Activated CD4-positive, CD25-positive, alpha-beta regulatory T cell treated with anti-CD3 and anti-CD28 coated beads, Interleukin-2, amount 50 U/mL, for 72 hours (primary cell): Measurements from ENCODE around the gene MACROD1.

Experiments used
- DNase-seq: peaks from one replicate; pipeline ENCODE4 v3.0.0; 2021

MACROD1 gene

GRCh38 chr11:64109332-64109731, 56.6 kb downstream of the MACROD1 start:
- DNase-seq: no peak

GRCh38 chr11:64107303-64107702, 58.6 kb downstream of the MACROD1 start:
- DNase-seq: no peak

- no peak for DNase-seq
Observed at GRCh38 chr11:64104632-64105031, 61.3 kb downstream of the MACROD1 start.

GRCh38 chr11:64103277-64103985, 62.5 kb downstream of the MACROD1 start:
- DNase-seq: no peak

- DNase-seq: no peak
Observed at GRCh38 chr11:64102005-64102738, 63.7 kb downstream of the MACROD1 start.

GRCh38 chr11:64101461-64101860, 64.5 kb downstream of the MACROD1 start:
- DNase-seq: no peak

GRCh38 chr11:64100782-64101353, 65.0 kb downstream of the MACROD1 start:
- no peak for DNase-seq

GRCh38 chr11:64100360-64100759, 65.6 kb downstream of the MACROD1 start:
- DNase-seq: no peak

GRCh38 chr11:64099436-64099835, 66.5 kb downstream of the MACROD1 start:
- no peak for DNase-seq

- no peak for DNase-seq
Observed at GRCh38 chr11:64098318-64098831, 67.5 kb downstream of the MACROD1 start.

- DNase-seq: no peak
Observed at GRCh38 chr11:64097468-64098317, 68.2 kb downstream of the MACROD1 start.

GRCh38 chr11:64096835-64097234, 69.1 kb downstream of the MACROD1 start:
- no peak for DNase-seq

GRCh38 chr11:64095949-64096348, 70.0 kb downstream of the MACROD1 start:
- no peak for DNase-seq

GRCh38 chr11:64095273-64095817, 70.6 kb downstream of the MACROD1 start:
- DNase-seq: no peak

- no peak for DNase-seq
Observed at GRCh38 chr11:64094463-64095260, 71.3 kb downstream of the MACROD1 start.

- DNase-seq: no peak
Observed at GRCh38 chr11:64093233-64094039, 72.5 kb downstream of the MACROD1 start.

GRCh38 chr11:64092761-64093136, 73.2 kb downstream of the MACROD1 start:
- no peak for DNase-seq

- DNase-seq: no peak
Observed at GRCh38 chr11:64092111-64092760, 73.7 kb downstream of the MACROD1 start.

GRCh38 chr11:64090806-64091516, 75.0 kb downstream of the MACROD1 start:
- DNase-seq: no peak
